ENCODE measurements around the gene ATG3. TPM values are rescaled to one million over a fixed set of nuclear protein-coding genes. Genes with fewer than 3 reads are reported as not detected.

The ATG3 gene
- total and polyA plus RNA-seq, 8 donors, result 25.7 to 76.2 (median 51.3) TPM

DNA sequence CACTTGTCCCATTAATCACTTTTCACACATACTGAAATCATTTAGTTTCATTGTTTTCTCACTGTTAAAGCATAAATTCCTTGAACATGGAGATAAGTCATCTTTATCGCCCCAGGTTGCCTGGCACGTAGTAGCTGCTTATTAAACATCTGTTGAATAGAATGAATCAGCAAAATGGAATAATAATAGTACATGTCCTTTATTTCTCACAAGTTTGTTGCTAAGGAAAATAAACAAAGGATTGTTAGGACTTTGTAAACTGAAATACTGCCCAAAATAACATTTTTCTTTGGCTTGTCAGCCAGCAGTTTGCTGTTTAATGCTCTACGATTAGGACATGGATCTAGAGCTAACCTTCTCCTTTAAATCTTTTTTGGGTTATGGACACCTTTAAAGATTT is 17.9 kb upstream of the ATG3 start:
- DNase-seq, result no peak
- Histone ChIP-seq H3K4me1 (no peaks in the 10 kb centered on the region), H3K9me3 (no peaks in the 10 kb centered on the region), H3K36me3 (peaks cover 6 to 72% (median 68%) of the 10 kb centered on the region in 4 donors), H3K4me3 (no peak overlapping the region), H3K27ac (no peak overlapping the region), H3K27me3 (no peaks in the 10 kb centered on the region)
- 78 to 87% (median 81%) methylated on average over 3 of the region's 3 CpGs for WGBS, 5 donors
- no peak for TF ChIP-seq POLR2AphosphoS5 (IDR thresholded peaks at IDR 0.05)
- TF ChIP-seq POLR2A (IDR thresholded peaks at IDR 0.05), result no peak
- no peak for TF ChIP-seq EP300 (IDR thresholded peaks at IDR 0.05)
- no peak for TF ChIP-seq CTCF (IDR thresholded peaks at IDR 0.05)
- intact Hi-C loops (cut with DNase I; ENCODE audit: low total_unique reads), result no loop called here

- 85 to 89% (median 87%) methylated on average over 3 of the region's 3 CpGs for WGBS, 5 donors
- intact Hi-C loops (cut with DNase I; ENCODE audit: low total_unique reads), result no loop called here
- Histone ChIP-seq H3K27me3 (no peaks in the 10 kb centered on the region), H3K9me3 (no peaks in the 10 kb centered on the region), H3K36me3 (peaks cover 6 to 70% (median 68%) of the 10 kb centered on the region in 4 donors), H3K27ac (no peak overlapping the region), H3K4me1 (no peaks in the 10 kb centered on the region), H3K4me3 (no peak overlapping the region)
- TF ChIP-seq CTCF (IDR thresholded peaks at IDR 0.05) (no peak), POLR2A (IDR thresholded peaks at IDR 0.05) (no peak), EP300 (IDR thresholded peaks at IDR 0.05) (no peak), POLR2AphosphoS5 (IDR thresholded peaks at IDR 0.05) (no peak)
- DNase-seq, result no peak
Observed at GRCh38 chr3:112579232-112579631, 17.5 kb upstream of the ATG3 start.

- Histone ChIP-seq H3K4me1 (peaks cover 0 to 10% (median 0%) of the 10 kb centered on the region in 4 donors), H3K4me3 (no peak overlapping the region), H3K36me3 (peaks cover 8 to 82% (median 80%) of the 10 kb centered on the region in 4 donors), H3K27me3 (no peaks in the 10 kb centered on the region), H3K27ac (no peak overlapping the region), H3K9me3 (no peaks in the 10 kb centered on the region)
- WGBS, 5 donors, result 93 to 100% (median 96%) methylated on average over 1 of the region's 1 CpG
- TF ChIP-seq POLR2AphosphoS5 (IDR thresholded peaks at IDR 0.05) (no peak), POLR2A (IDR thresholded peaks at IDR 0.05) (no peak), CTCF (IDR thresholded peaks at IDR 0.05) (no peak), EP300 (IDR thresholded peaks at IDR 0.05) (no peak)
- DNase-seq, result no peak
- intact Hi-C loops (cut with DNase I; ENCODE audit: low total_unique reads), result no loop called here
Observed at GRCh38 chr3:112572701-112573100, 10.9 kb upstream of the ATG3 start.

GRCh38 chr3:112569265-112569664 is 7.5 kb upstream of the ATG3 start:
- no peak for DNase-seq
- 43 to 66% (median 54%) methylated on average over 1 of the region's 1 CpG for WGBS, 5 donors
- Histone ChIP-seq H3K36me3 (peaks cover 8 to 87% (median 79%) of the 10 kb centered on the region in 4 donors), H3K4me1 (peaks cover 0 to 10% (median under 1%) of the 10 kb centered on the region in 4 donors), H3K9me3 (no peaks in the 10 kb centered on the region), H3K27me3 (no peaks in the 10 kb centered on the region), H3K4me3 (no peak overlapping the region), H3K27ac (no peak overlapping the region)
- TF ChIP-seq POLR2A (IDR thresholded peaks at IDR 0.05) (no peak), EP300 (IDR thresholded peaks at IDR 0.05) (no peak), CTCF (IDR thresholded peaks at IDR 0.05) (no peak), POLR2AphosphoS5 (IDR thresholded peaks at IDR 0.05) (no peak)
- intact Hi-C loops (cut with DNase I; ENCODE audit: low total_unique reads), result no loop called here

Measured in stomach (tissue), 9 donors.